SU-DHL-6 (cell line): ENCODE results near the gene CEP128.

Source experiments
- H2AFZ ChIP-seq: fragments of 200-600 bp; sonication (generic); 2 replicates; pipeline ENCODE4 v1.6.1; 2014; ENCODE audit warnings: low read depth, mild to moderate bottlenecking, moderate library complexity, mixed read lengths, antibody characterized with exemption, low read length; ENCODE audit not compliant: severe bottlenecking
- H3F3A ChIP-seq: fragments of 200-600 bp; shearing (Covaris generic); 2 replicates; pipeline ENCODE4 v1.6.0; 2016; ENCODE audit warnings: antibody characterized with exemption, mild to moderate bottlenecking; ENCODE audit not compliant: insufficient read depth
- H3K27ac ChIP-seq: fragments of 200-600 bp; sonication (generic); 2 replicates; pipeline ENCODE4 v1.5.1; 2016; ENCODE audit warnings: low read depth, mild to moderate bottlenecking, low read length, moderate library complexity, mixed read lengths
- H3K27me3 ChIP-seq: fragments of 200-600 bp; sonication (generic), shearing (Covaris generic); 2 replicates; pipeline ENCODE4 v1.6.0; 2014; ENCODE audit warnings: mild to moderate bottlenecking, low read length
- H3K36me3 ChIP-seq: fragments of 200-600 bp; sonication (generic); 2 replicates; pipeline ENCODE4 v1.6.1; 2014; ENCODE audit warnings: mild to moderate bottlenecking, low read length, mixed read lengths
- H3K4me2 ChIP-seq: fragments of 300-600, 200-600 bp; shearing (Covaris generic), sonication (generic); 2 replicates; pipeline ENCODE4 v1.6.0; 2014; ENCODE audit warnings: low read length, low read depth, mild to moderate bottlenecking; ENCODE audit not compliant: poor library complexity, severe bottlenecking
- H3K4me3 ChIP-seq: fragments of 200-600 bp; sonication (generic); 2 replicates; pipeline ENCODE4 v1.5.1; 2014; ENCODE audit warnings: antibody characterized with exemption, low read length, mild to moderate bottlenecking, mixed read lengths; ENCODE audit not compliant: insufficient read depth, poor library complexity, severe bottlenecking
- H3K79me2 ChIP-seq: fragments of 200-600 bp; sonication (generic); 2 replicates; pipeline ENCODE4 v1.6.1; 2014; ENCODE audit warnings: mild to moderate bottlenecking, low read length, moderate library complexity; ENCODE audit not compliant: insufficient read depth
- H3K9ac ChIP-seq: fragments of 200-600 bp; sonication (generic); 2 replicates; pipeline ENCODE4 v1.7.0; 2014; ENCODE audit warnings: mild to moderate bottlenecking, low read length
- H3K9me2 ChIP-seq: fragments of 200-600 bp; sonication (generic); replicated peaks from 2 replicates; pipeline ENCODE4 v1.6.1; 2014; ENCODE audit warnings: low read length; ENCODE audit not compliant: insufficient read depth
- H3K9me3 ChIP-seq: fragments of 200-600 bp; sonication (generic); 2 replicates; pipeline ENCODE4 v1.6.1; 2014; ENCODE audit warnings: low read length, mixed read lengths; ENCODE audit not compliant: insufficient read depth
- H4K20me1 ChIP-seq: fragments of 200-600 bp; sonication (generic); 2 replicates; pipeline ENCODE4 v1.6.1; 2014; ENCODE audit warnings: low read depth, mild to moderate bottlenecking, antibody characterized with exemption, low read length, moderate library complexity, mixed read lengths
- EZH2phosphoT487 ChIP-seq: fragments of 200-600 bp; sonication (generic), shearing (Covaris generic); conservative IDR thresholded peaks from 2 replicates; pipeline ENCODE4 v1.6.1; 2018; ENCODE audit warnings: mild to moderate bottlenecking, antibody characterized with exemption, low read length, moderate library complexity, mixed read lengths
- TF ChIP-seq, protein P1 (sequence below): fragments of 200-600 bp; sonication (generic); IDR thresholded peaks from one replicate; pipeline ENCODE4 v1.5.1; 2017; ENCODE audit warnings: antibody characterized with exemption, mild to moderate bottlenecking, low read length, moderate library complexity; ENCODE audit not compliant: insufficient read depth, poor library complexity, severe bottlenecking

The CEP128 gene

DNA sequence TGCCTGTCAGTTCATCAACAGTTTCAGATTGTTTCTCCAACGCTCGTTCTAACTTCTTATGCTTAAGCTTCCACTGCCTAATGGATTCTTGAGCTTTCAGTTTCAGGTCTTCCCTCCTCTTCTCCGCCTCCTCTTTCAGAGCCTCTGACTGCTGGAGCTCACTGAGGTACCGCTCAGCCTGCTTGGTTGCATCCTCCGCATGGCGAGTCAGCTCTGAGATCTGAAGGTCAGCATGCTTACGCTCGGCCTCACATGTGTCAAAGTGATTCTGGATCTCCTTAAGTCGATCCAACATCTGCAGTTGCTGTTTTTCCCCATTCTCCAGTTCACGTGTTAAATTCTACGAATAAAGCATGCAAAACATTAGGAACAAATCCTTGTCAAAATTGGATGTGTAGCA, 148.8 kb downstream of the CEP128 start:
- H2AFZ ChIP-seq: no peak overlapping the region
- no peaks in the 10 kb centered on the region for H3K9me3 ChIP-seq
- H3K9ac ChIP-seq: no peak overlapping the region
- H4K20me1 ChIP-seq: no peaks in the 10 kb centered on the region
- no peaks in the 10 kb centered on the region for H3K27me3 ChIP-seq
- TF ChIP-seq EZH2phosphoT487: no peak
- TF ChIP-seq, protein P1, sequence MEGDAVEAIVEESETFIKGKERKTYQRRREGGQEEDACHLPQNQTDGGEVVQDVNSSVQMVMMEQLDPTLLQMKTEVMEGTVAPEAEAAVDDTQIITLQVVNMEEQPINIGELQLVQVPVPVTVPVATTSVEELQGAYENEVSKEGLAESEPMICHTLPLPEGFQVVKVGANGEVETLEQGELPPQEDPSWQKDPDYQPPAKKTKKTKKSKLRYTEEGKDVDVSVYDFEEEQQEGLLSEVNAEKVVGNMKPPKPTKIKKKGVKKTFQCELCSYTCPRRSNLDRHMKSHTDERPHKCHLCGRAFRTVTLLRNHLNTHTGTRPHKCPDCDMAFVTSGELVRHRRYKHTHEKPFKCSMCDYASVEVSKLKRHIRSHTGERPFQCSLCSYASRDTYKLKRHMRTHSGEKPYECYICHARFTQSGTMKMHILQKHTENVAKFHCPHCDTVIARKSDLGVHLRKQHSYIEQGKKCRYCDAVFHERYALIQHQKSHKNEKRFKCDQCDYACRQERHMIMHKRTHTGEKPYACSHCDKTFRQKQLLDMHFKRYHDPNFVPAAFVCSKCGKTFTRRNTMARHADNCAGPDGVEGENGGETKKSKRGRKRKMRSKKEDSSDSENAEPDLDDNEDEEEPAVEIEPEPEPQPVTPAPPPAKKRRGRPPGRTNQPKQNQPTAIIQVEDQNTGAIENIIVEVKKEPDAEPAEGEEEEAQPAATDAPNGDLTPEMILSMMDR: no peak
- no peaks in the 10 kb centered on the region for H3K36me3 ChIP-seq
- no peaks in the 10 kb centered on the region for H3K79me2 ChIP-seq
- H3K4me3 ChIP-seq: no peak overlapping the region
- no peaks in the 10 kb centered on the region for H3F3A ChIP-seq
- H3K4me2 ChIP-seq: no peak overlapping the region
- H3K9me2 ChIP-seq: no peaks in the 10 kb centered on the region
- H3K27ac ChIP-seq: no peak overlapping the region

DNA sequence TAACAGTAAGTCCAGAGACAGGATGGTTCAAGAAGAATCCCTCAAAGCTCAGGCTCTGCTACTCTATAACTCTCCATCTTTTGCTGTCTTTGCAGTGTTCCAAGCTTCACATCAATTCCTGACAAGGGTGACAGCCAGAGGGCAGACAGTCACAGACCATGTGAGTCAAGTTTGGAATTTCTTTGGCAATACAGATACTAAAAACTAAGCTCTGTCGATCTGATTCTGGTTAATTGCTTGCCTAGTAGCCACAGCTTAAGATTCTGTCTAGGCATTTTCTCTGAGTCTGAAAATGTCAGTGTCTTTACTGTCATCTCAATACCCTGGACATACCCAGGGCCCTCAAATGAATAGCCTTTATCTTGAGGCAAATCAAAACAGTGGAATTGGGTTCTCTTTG, 153.7 kb downstream of the CEP128 start:
- no peak overlapping the region for H3K4me3 ChIP-seq

DNA sequence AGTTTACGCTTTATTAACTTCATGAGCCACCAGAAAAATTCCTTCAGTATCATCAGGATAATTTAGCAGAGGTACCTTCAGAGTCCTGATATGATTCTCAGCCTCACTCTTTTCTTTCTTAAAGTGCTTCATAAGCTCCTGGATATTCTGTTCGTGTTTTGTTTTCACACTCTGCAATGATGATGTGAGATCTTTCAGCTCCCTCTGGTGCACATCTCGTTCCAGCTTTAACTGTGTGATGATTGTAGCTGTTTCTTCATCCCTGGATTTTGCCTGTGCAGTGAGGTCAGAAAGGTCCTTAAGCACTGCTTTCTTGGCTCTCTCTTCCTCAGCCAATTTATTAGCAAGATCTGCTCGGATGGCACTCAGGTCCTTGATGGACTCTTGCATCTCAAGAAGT, 156.7 kb downstream of the CEP128 start:
- no peaks in the 10 kb centered on the region for H3K27me3 ChIP-seq
- no peak for TF ChIP-seq EZH2phosphoT487
- TF ChIP-seq, protein P1: no peak
- H2AFZ ChIP-seq: no peak overlapping the region
- no peaks in the 10 kb centered on the region; the same call in 1 of the 2 replicates for H3K9me2 ChIP-seq
- H3K36me3 ChIP-seq: no peaks in the 10 kb centered on the region
- H3K9ac ChIP-seq: no peak overlapping the region
- H3K4me3 ChIP-seq: no peak overlapping the region
- H3K27ac ChIP-seq: no peak overlapping the region
- no peak overlapping the region for H3K4me2 ChIP-seq
- no peaks in the 10 kb centered on the region for H3K79me2 ChIP-seq
- no peaks in the 10 kb centered on the region for H3F3A ChIP-seq
- H4K20me1 ChIP-seq: no peaks in the 10 kb centered on the region
- H3K9me3 ChIP-seq: no peaks in the 10 kb centered on the region

More for the DNA sequence above, 153.7 kb downstream of the CEP128 start:
- Histone ChIP-seq H3K27me3 (no peaks in the 10 kb centered on the region), H3K4me2 (no peak overlapping the region), H3K9me2 (no peaks in the 10 kb centered on the region), H2AFZ (no peak overlapping the region), H3K36me3 (no peaks in the 10 kb centered on the region), H3K27ac (no peak overlapping the region), H4K20me1 (no peaks in the 10 kb centered on the region), H3K9me3 (no peaks in the 10 kb centered on the region), H3F3A (no peaks in the 10 kb centered on the region), H3K79me2 (no peaks in the 10 kb centered on the region), H3K9ac (no peak overlapping the region)
- no peak for TF ChIP-seq EZH2phosphoT487
- TF ChIP-seq, protein P1: no peak
